K562 (cell line): ENCODE results near the gene TMCC2. TPM values are rescaled to one million over a fixed set of nuclear protein-coding genes. Genes with fewer than 3 reads are reported as not detected.

Source experiments
- ATAC-seq: fragments of 200-7000 bp; cut with Tn5 transposase; 3 replicates; pipeline ENCODE4 v1.9.1; 2020; ENCODE audit warnings: moderate library complexity
- BruUV-seq: library from RNA; stranded (reverse); fragments of 400-500 nt; replicated peaks from 2 replicates; lab custom pipeline; 2021; lab: Mats Ljungman, UMichigan
- CTCF ChIA-PET: fragments of 300-600 bp; formaldehyde crosslinking; extraction: SDS; loops from one replicate; lab custom pipeline; 2021; ENCODE audit warnings: low intra/inter-chr PET ratio; lab: Yijun Ruan, JAX
- POLR2A ChIA-PET: fragments of 300-600, 350-650 bp; sonication (Branson Sonifier 250); formaldehyde crosslinking; extraction: SDS; loops from one replicate; lab custom pipeline; 2021; ENCODE audit warnings: antibody characterized with exemption, inconsistent platforms; lab: Yijun Ruan, JAX
- DNase-seq, 4 experiments: peaks; one replicate each; pipeline versions ENCODE4 v3.0.0 to v3.0.0-alpha.2; 2011 to 2018; ENCODE audit warnings: low spot score in 3 of 4, mixed read lengths in 3 of 4; ENCODE audit errors: extremely low read depth in 1 of 4
- FAIRE-seq: peaks from 2 replicates; lab custom pipeline; 2011; peaks lifted over from hg19 to GRCh38; lab: Jason Lieb, UNC
- H2AFZ ChIP-seq: 2 replicates; pipeline ENCODE4 v1.6.0; 2011; ENCODE audit warnings: low read depth, low read length, control low read depth, inconsistent platforms
- H3K27ac ChIP-seq: fragments of 200-600 bp; 3 replicates; pipeline ENCODE4 v1.8.0; 2011; ENCODE audit warnings: low read depth, mild to moderate bottlenecking, control low read depth, inconsistent platforms, low read length, moderate library complexity, mixed read lengths; ENCODE audit errors: extremely low read depth
- H3K27me3 ChIP-seq, 2 experiments: fragments of 300-600 bp in 1 of 2; 2 replicates in 1 of 2; 3 replicates in 1 of 2; pipeline versions ENCODE4 v1.6.0 to v1.8.0; 2011; ENCODE audit warnings: inconsistent platforms in 2 of 2, low read length in 2 of 2, mild to moderate bottlenecking in 1 of 2, mixed read lengths in 1 of 2, moderate library complexity in 1 of 2; ENCODE audit not compliant: control insufficient read depth in 2 of 2, insufficient read depth in 2 of 2
- H3K36me3 ChIP-seq: fragments of 300-600 bp; 3 replicates; pipeline ENCODE4 v1.8.0; 2011; ENCODE audit warnings: mild to moderate bottlenecking, low read length, inconsistent platforms; ENCODE audit not compliant: control insufficient read depth, insufficient read depth
- H3K4me1 ChIP-seq, 2 experiments: fragments of 200-600 bp in 1 of 2; replicated peaks in 1 of 2; 2 replicates in 1 of 2; 3 replicates in 1 of 2; pipeline versions ENCODE4 v1.5.1 to v1.8.0; 2011; ENCODE audit warnings: inconsistent platforms in 2 of 2, low read length in 2 of 2, mild to moderate bottlenecking in 1 of 2, mixed read lengths in 1 of 2, moderate library complexity in 1 of 2; ENCODE audit not compliant: control insufficient read depth in 2 of 2, insufficient read depth in 2 of 2
- H3K4me2 ChIP-seq: 2 replicates; pipeline ENCODE4 v1.6.1; 2011; ENCODE audit warnings: low read length, control low read depth, inconsistent platforms, mixed read lengths; ENCODE audit not compliant: insufficient read depth
- H3K4me3 ChIP-seq: fragments of 200-600 bp; sonication (generic), shearing (Covaris generic); 2 replicates; pipeline ENCODE4 v1.5.1; 2016; ENCODE audit warnings: control low read depth, inconsistent platforms
- H3K79me2 ChIP-seq: fragments of 200-600 bp; 3 replicates; pipeline ENCODE4 v1.8.0; 2011; ENCODE audit warnings: low read length, inconsistent platforms; ENCODE audit not compliant: control insufficient read depth, insufficient read depth
- H3K9ac ChIP-seq, 2 experiments: 2 replicates each; pipeline versions ENCODE4 v1.6.0 to v1.6.1; 2011; ENCODE audit warnings: low read depth in 2 of 2, low read length in 2 of 2, control low read depth in 1 of 2, inconsistent platforms in 1 of 2, mild to moderate bottlenecking in 1 of 2, mixed read lengths in 1 of 2; ENCODE audit not compliant: insufficient read depth in 1 of 2
- H3K9me1 ChIP-seq: one replicate; pipeline ENCODE4 v1.6.0; 2011; ENCODE audit warnings: inconsistent platforms, mild to moderate bottlenecking, low read length, moderate library complexity; ENCODE audit not compliant: control insufficient read depth, insufficient read depth
- H3K9me3 ChIP-seq: replicated peaks from 2 replicates; pipeline ENCODE4 v1.5.1; 2011; ENCODE audit warnings: low read depth, low read length, inconsistent platforms; ENCODE audit not compliant: control insufficient read depth, insufficient read depth
- H4K20me1 ChIP-seq: replicated peaks from 2 replicates; pipeline ENCODE4 v1.6.1; 2011; ENCODE audit warnings: low read length, inconsistent platforms, mixed read lengths; ENCODE audit not compliant: control insufficient read depth, insufficient read depth
- BCLAF1 ChIP-seq, 2 experiments: fragments of 450-650 bp in 1 of 2; IDR thresholded peaks; 2 replicates each; pipeline ENCODE4 v1.6.1; 2011 to 2017; ENCODE audit warnings: low read depth in 2 of 2, antibody characterized with exemption in 1 of 2, borderline replicate concordance in 1 of 2, low read length in 1 of 2, mild to moderate bottlenecking in 1 of 2, mixed read lengths in 1 of 2; ENCODE audit not compliant: control insufficient read depth in 1 of 2
- DACH1 ChIP-seq: fragments of 450-650 bp; IDR thresholded peaks from 2 replicates; pipeline ENCODE4 v1.6.1; 2018; ENCODE audit not compliant: partially characterized antibody
- HOMEZ ChIP-seq: fragments of 250-450 bp; sonication (Bioruptor Pico); IDR thresholded peaks from 2 replicates; pipeline ENCODE4 v1.4.0; 2020; ENCODE audit warnings: mild to moderate bottlenecking, moderate library complexity
- NKRF ChIP-seq: fragments of 450-650 bp; IDR thresholded peaks from 2 replicates; pipeline ENCODE4 v1.6.1; 2016; ENCODE audit warnings: borderline replicate concordance
- ZBTB17 ChIP-seq: fragments of 450-650 bp; formaldehyde crosslinking; IDR thresholded peaks from 2 replicates; pipeline ENCODE4 v1.4.0; 2020; ENCODE audit warnings: mild to moderate bottlenecking
- ZSCAN32 ChIP-seq: fragments of 450-650 bp; formaldehyde crosslinking; IDR thresholded peaks from 2 replicates; pipeline ENCODE4 v1.4.0; 2020; ENCODE audit warnings: mild to moderate bottlenecking, moderate library complexity
- WGBS: fragments of 100-300 bp; shearing (Covaris generic); methylation state at CpG from one replicate; pipeline ENCODE4 v1.1.6; 2016; ENCODE audit warnings: low coverage, mixed read lengths; ENCODE audit not compliant: insufficient coverage; ENCODE audit errors: missing lambda C conversion rate; 5-methylcytosine and 5-hydroxymethylcytosine counted together
- in situ Hi-C: fragments of 300-500 bp; cut with MboI; formaldehyde crosslinking; loops from 4 replicates; pipeline ENCODE4 v1.15.0; 2018; ENCODE audit warnings: inconsistent platforms, mixed read lengths
- intact Hi-C: fragments of 100-400 bp; cut with micrococcal nuclease; formaldehyde crosslinking; loops from 2 replicates; pipeline ENCODE4 v1.14.2; 2022
- polyA plus RNA-seq, 8 experiments: library from polyadenylated mRNA; depleted of rRNA in 4 of 8; stranded (reverse) in 5 of 8; unstranded in 3 of 8; fragments of >200 nt; fragmentation: Nextera tagmentation in 2 of 8; fragmentation: Illumina TruSeq in 1 of 8; extraction: Ambion mirVana in 2 of 8; extraction: Trizol in 1 of 8; gene quantifications; 2 replicates each; pipeline versions ENCODE4 v1.2.1 to v1.2.3, GENCODE V29; 2011 to 2014; ENCODE audit warnings: inconsistent platforms in 1 of 8, missing spikeins in 1 of 8
- total RNA-seq, 7 experiments: library from RNA; depleted of rRNA in 6 of 7; stranded (reverse); fragments of >200 nt in 6 of 7; fragmentation: Illumina TruSeq in 2 of 7; extraction: Trizol in 2 of 7; gene quantifications; 2 replicates each; pipeline versions ENCODE4 v1.2.1 to v1.2.3, GENCODE V29; 2011 to 2021; ENCODE audit warnings: low replicate concordance in 1 of 7

TMCC2 gene
- total and polyA plus RNA-seq, 9 of the 15 experiments (the other 6 are each of a cell fraction or from before 2014, with no cell fraction given): 0.06 to 1.8 (median 0.98) TPM

GRCh38 chr1:205309741-205310140 is 82.0 kb downstream of the TMCC2 start:
- no peaks in the 10 kb centered on the region for H3K79me2 ChIP-seq
- CTCF ChIA-PET: no interaction called here
- 0 out of 2 replicates have a peak, but pooled peaks cover 5% of the 10 kb centered on the region for H4K20me1 ChIP-seq
- no peak overlapping the region for H2AFZ ChIP-seq
- peaks cover 0 to 4% of the 10 kb centered on the region in 2 experiments; a peak in 2 of 5 replicates for H3K4me1 ChIP-seq
- intact Hi-C loops (no loop called here), in situ Hi-C loops (no loop called here)
- no peak overlapping the region for H3K4me2 ChIP-seq
- no peak overlapping the region for H3K4me3 ChIP-seq
- H3K9ac ChIP-seq: no peak overlapping the region
- H3K9me1 ChIP-seq: no peaks in the 10 kb centered on the region
- no peak for DNase-seq
- TF ChIP-seq HOMEZ (CRISPR knock-in tag): no peak
- no peak for TF ChIP-seq BCLAF1 (IDR thresholded peaks at IDR 0.05; ENCODE audit: borderline replicate concordance in 1 of 2, control insufficient read depth in 1 of 2, low read depth in 2 of 2, low read length in 1 of 2)
- TF ChIP-seq DACH1: no peak
- no peak for TF ChIP-seq ZBTB17 (CRISPR knock-in tag)
- TF ChIP-seq NKRF: no peak
- TF ChIP-seq ZSCAN32 (CRISPR knock-in tag): no peak
- BruUV-seq: no TSS peak
- no peaks in the 10 kb centered on the region for H3K9me3 ChIP-seq
- POLR2A ChIA-PET: interaction anchor here (0.6 kb wide), 1 partner anchor 237 kb away, joined by 3 read pairs; no protein-coding TSS in a partner anchor
- no peaks in the 10 kb centered on the region for H3K36me3 ChIP-seq
- ATAC-seq: no peak
- peaks cover 14 to 73% of the 10 kb centered on the region in 2 experiments; a peak in 4 of 5 replicates for H3K27me3 ChIP-seq
- FAIRE-seq: no peak
- no peak overlapping the region for H3K27ac ChIP-seq
- WGBS: 5% methylated on average over 1 of the region's 1 CpG
